GM19468 (cell line): ENCODE measurements around the gene HCAR3.
"Not testable (repeated sequence)": the region's sequence is repeated elsewhere in the genome, so short reads cannot be mapped to it uniquely, and the experiment has no call there.

Source experiments
- ATAC-seq: cut with Tn5 transposase; IDR thresholded peaks from one replicate; pipeline ENCODE4 v1.9.1; 2021; ENCODE audit warnings: mild to moderate bottlenecking, moderate library complexity, moderate number of reproducible peaks; ENCODE audit not compliant: unreplicated experiment; ENCODE audit errors: extremely low read depth

The HCAR3 gene

GRCh38 chr12:122676781-122677180 is 39.8 kb downstream of the HCAR3 start:
- not testable (repeated sequence) for ATAC-seq

GRCh38 chr12:122676015-122676414 is 40.6 kb downstream of the HCAR3 start:
- not testable (repeated sequence) for ATAC-seq

GRCh38 chr12:122672515-122672914 is 44.1 kb downstream of the HCAR3 start:
- no peak for ATAC-seq

- ATAC-seq: no peak
Measured at GRCh38 chr12:122669397-122670070, 47.1 kb downstream of the HCAR3 start.

GRCh38 chr12:122668268-122668667 is 48.3 kb downstream of the HCAR3 start:
- no peak for ATAC-seq

- no peak for ATAC-seq
Measured at GRCh38 chr12:122665759-122666158, 50.9 kb downstream of the HCAR3 start.

GRCh38 chr12:122665349-122665748 is 51.3 kb downstream of the HCAR3 start:
- no peak for ATAC-seq
